Liver (tissue), 9 donors: ENCODE results near the gene C7orf57. TPM values are rescaled to one million over a fixed set of nuclear protein-coding genes. Genes with fewer than 3 reads are reported as not detected.

Experiments used
- DNase-seq: peaks from one replicate; pipeline ENCODE4 v3.0.0-alpha.2; 2017; ENCODE audit warnings: low spot score
- H3K27ac ChIP-seq, 2 donors: one replicate each; pipeline ENCODE4 v1.7.0; 2013; ENCODE audit warnings: inconsistent platforms in 2 of 2, low read length in 2 of 2, control low read depth in 1 of 2, low read depth in 1 of 2, mild to moderate bottlenecking in 1 of 2
- H3K27me3 ChIP-seq, 4 donors: one replicate each; pipeline versions ENCODE4 v1.6.1 to v1.7.0; 2013; ENCODE audit warnings: low read length in 3 of 4, inconsistent platforms in 1 of 4, mild to moderate bottlenecking in 1 of 4, moderate library complexity in 1 of 4; ENCODE audit not compliant: control insufficient read depth in 4 of 4, insufficient read depth in 4 of 4
- H3K36me3 ChIP-seq, 4 donors: one replicate each; pipeline versions ENCODE4 v1.6.1 to v1.7.0; 2013; ENCODE audit warnings: low read length in 3 of 4, mild to moderate bottlenecking in 3 of 4, low read depth in 1 of 4, moderate library complexity in 1 of 4; ENCODE audit not compliant: control insufficient read depth in 4 of 4, insufficient read depth in 3 of 4
- H3K4me1 ChIP-seq, 4 donors: one replicate each; pipeline versions ENCODE4 v1.6.1 to v1.7.0; 2013; ENCODE audit warnings: low read length in 3 of 4, mild to moderate bottlenecking in 3 of 4, moderate library complexity in 1 of 4; ENCODE audit not compliant: control insufficient read depth in 4 of 4, insufficient read depth in 4 of 4
- H3K4me3 ChIP-seq, 3 donors: one replicate each; pipeline versions ENCODE4 v1.6.1 to v1.7.0; 2013; ENCODE audit warnings: low read length in 3 of 3, control low read depth in 1 of 3, low read depth in 1 of 3, mild to moderate bottlenecking in 1 of 3
- H3K9ac ChIP-seq, 2 donors: one replicate each; pipeline ENCODE4 v1.7.0; 2013; ENCODE audit warnings: low read length in 2 of 2, mild to moderate bottlenecking in 2 of 2, moderate library complexity in 2 of 2, control low read depth in 1 of 2, low read depth in 1 of 2
- H3K9me3 ChIP-seq, 4 donors: one replicate each; pipeline versions ENCODE4 v1.6.1 to v1.7.0; 2013; ENCODE audit warnings: low read length in 3 of 4; ENCODE audit not compliant: control insufficient read depth in 4 of 4
- ATF3 ChIP-seq: IDR thresholded peaks from 2 replicates; pipeline ENCODE4 v1.6.1; 2016; ENCODE audit warnings: antibody characterized with exemption
- EGR1 ChIP-seq, 2 donors: IDR thresholded peaks; 2 replicates each; pipeline ENCODE4 v1.6.1; 2016 to 2018; ENCODE audit warnings: antibody characterized with exemption in 2 of 2, low read depth in 2 of 2
- FOXA1 ChIP-seq: IDR thresholded peaks from 2 replicates; pipeline ENCODE4 v1.6.1; 2016; ENCODE audit warnings: antibody characterized with exemption
- FOXA2 ChIP-seq: IDR thresholded peaks from 2 replicates; pipeline ENCODE4 v1.6.1; 2016; ENCODE audit warnings: antibody characterized with exemption
- HNF4A ChIP-seq, 2 donors: conservative IDR thresholded peaks; 2 replicates each; pipeline ENCODE4 v1.6.1; 2016; ENCODE audit warnings: antibody characterized with exemption in 2 of 2, mild to moderate bottlenecking in 2 of 2
- HNF4G ChIP-seq: IDR thresholded peaks from 2 replicates; pipeline ENCODE4 v1.6.1; 2016; ENCODE audit warnings: antibody characterized with exemption
- MAX ChIP-seq: IDR thresholded peaks from 2 replicates; pipeline ENCODE4 v1.6.1; 2016; ENCODE audit warnings: antibody characterized with exemption
- NR2F2 ChIP-seq: IDR thresholded peaks from 2 replicates; pipeline ENCODE4 v1.6.1; 2016; ENCODE audit warnings: antibody characterized with exemption
- RAD21 ChIP-seq, 2 donors: IDR thresholded peaks; 2 replicates each; pipeline ENCODE4 v1.6.1; 2016; ENCODE audit warnings: antibody characterized with exemption in 2 of 2, mild to moderate bottlenecking in 2 of 2
- REST ChIP-seq: IDR thresholded peaks from 2 replicates; pipeline ENCODE4 v1.6.1; 2016; ENCODE audit warnings: antibody characterized with exemption, mild to moderate bottlenecking
- RXRA ChIP-seq, 2 donors: IDR thresholded peaks; 2 replicates each; pipeline ENCODE4 v1.6.1; 2017 to 2018; ENCODE audit warnings: antibody characterized with exemption in 2 of 2, mild to moderate bottlenecking in 1 of 2
- SP1 ChIP-seq: IDR thresholded peaks from 2 replicates; pipeline ENCODE4 v1.6.1; 2018; ENCODE audit warnings: antibody characterized with exemption, mild to moderate bottlenecking
- TAF1 ChIP-seq: conservative IDR thresholded peaks from 2 replicates; pipeline ENCODE4 v1.6.1; 2016; ENCODE audit warnings: antibody characterized with exemption, mild to moderate bottlenecking
- YY1 ChIP-seq: IDR thresholded peaks from 2 replicates; pipeline ENCODE4 v1.6.1; 2016; ENCODE audit warnings: antibody characterized with exemption, mild to moderate bottlenecking
- ZBTB33 ChIP-seq: IDR thresholded peaks from 2 replicates; pipeline ENCODE4 v1.6.1; 2016; ENCODE audit warnings: antibody characterized with exemption
- WGBS: extraction: QIAGEN DNeasy Blood & Tissue Kit; methylation state at CpG from one replicate; pipeline ENCODE4 v1.1.7; 2013; 5-methylcytosine and 5-hydroxymethylcytosine counted together
- polyA plus RNA-seq, 2 donors: library from polyadenylated mRNA; stranded (reverse) in 1 of 2; unstranded in 1 of 2; fragments of 200-250 nt in 1 of 2; fragments of >200 nt in 1 of 2; fragmentation: Nextera tagmentation in 1 of 2; extraction: Ambion mirVana in 1 of 2; gene quantifications; one replicate each; pipeline versions ENCODE4 v1.2.1 to v1.2.3, GENCODE V29; 2013 to 2015
- total RNA-seq, 2 donors: library from RNA; depleted of rRNA; stranded (reverse); fragments of >200 nt; gene quantifications; one replicate each; pipeline ENCODE4 v1.2.3, GENCODE V29; 2014
- donor health status: healthy.
- donor health status: healthy.
- donor health status: healthy.
- donor health status: healthy.
- donor health status: healthy.

The C7orf57 gene
- total and polyA plus RNA-seq, 4 donors, result not detected

DNA sequence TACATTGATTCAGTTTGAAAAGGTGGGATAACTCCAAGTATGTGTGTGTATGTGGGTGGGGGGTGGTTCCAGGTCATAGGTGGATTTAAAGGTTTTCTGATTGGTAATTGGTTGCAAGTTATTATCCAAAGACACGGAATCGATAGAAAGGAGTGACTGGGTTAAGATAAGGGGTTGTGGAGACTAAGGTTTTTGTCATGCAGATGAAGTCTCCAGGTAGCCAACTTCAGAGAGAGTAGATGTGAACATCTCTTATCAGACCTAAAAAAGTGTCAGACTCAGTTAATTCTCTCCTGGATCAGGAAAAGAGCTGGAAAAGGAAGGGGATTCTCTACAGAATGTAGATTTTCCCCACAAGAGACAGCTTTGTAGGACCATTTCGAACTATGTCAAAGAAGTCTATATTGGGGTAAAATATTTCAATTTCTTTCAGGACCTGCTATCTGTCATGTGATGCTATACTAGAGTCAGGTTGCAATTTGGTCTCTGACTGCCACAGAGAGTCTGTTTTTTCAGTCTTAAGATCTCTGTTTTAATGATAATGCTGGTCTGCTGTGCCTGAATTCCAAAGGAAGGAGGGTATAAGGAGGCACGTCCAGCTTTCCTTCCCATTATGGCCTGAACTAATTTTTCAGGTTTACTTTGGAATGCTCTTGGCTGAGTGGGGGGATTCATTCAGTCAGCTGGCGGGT is 3.6 kb downstream of the C7orf57 start:
- H3K27ac ChIP-seq, result no peak overlapping the region

More for the DNA sequence above, 3.6 kb downstream of the C7orf57 start:
- Histone ChIP-seq H3K9ac (no peak overlapping the region), H3K27me3 (peaks cover 0 to 7% (median 5%) of the 10 kb centered on the region in 4 donors), H3K4me3 (no peak overlapping the region), H3K4me1 (peaks cover 4 to 10% (median 8%) of the 10 kb centered on the region in 4 donors), H3K9me3 (no peaks in the 10 kb centered on the region), H3K36me3 (no peaks in the 10 kb centered on the region)
- no peak for TF ChIP-seq RXRA (IDR thresholded peaks at IDR 0.05)
- no peak for TF ChIP-seq REST
- no peak for TF ChIP-seq FOXA1
- TF ChIP-seq ZBTB33, result no peak
- no peak for TF ChIP-seq HNF4A (conservative IDR thresholded peaks at IDR 0.05)
- TF ChIP-seq SP1, result no peak
- TF ChIP-seq MAX, result no peak
- TF ChIP-seq HNF4G, result no peak
- no peak for TF ChIP-seq NR2F2
- no peak for TF ChIP-seq RAD21 (IDR thresholded peaks at IDR 0.05)
- TF ChIP-seq ATF3, result no peak
- TF ChIP-seq TAF1, result no peak
- no peak for TF ChIP-seq YY1
- TF ChIP-seq FOXA2, result no peak
- TF ChIP-seq EGR1 (IDR thresholded peaks at IDR 0.05; ENCODE audit: low read depth in 2 of 2), result no peak
- no peak for DNase-seq
- 61% methylated on average over 5 of the region's 5 CpGs for WGBS
